ENCODE data around the gene TMEM167B.

Gene TMEM167B

GRCh38 chr1:109059026-109059425 lies 31.5 kb upstream of the TMEM167B start:
- Histone ChIP-seq H3K9me2 (replicated peaks; ENCODE audit: control insufficient read depth, low read length) (no peaks in the 10 kb centered on the region), H3K27me3 (ENCODE audit: control insufficient read depth, low read length) (no peaks in the 10 kb centered on the region), H3K4me1 (ENCODE audit: control insufficient read depth, low read length) (no peaks in the 10 kb centered on the region), H3K79me2 (ENCODE audit: control insufficient read depth, low read length) (no peaks in the 10 kb centered on the region), H3K4me2 (ENCODE audit: low read length) (no peak overlapping the region), H3K27ac (ENCODE audit: low read depth, low read length) (no peak overlapping the region), H3K9me3 (ENCODE audit: control insufficient read depth, insufficient read depth, low read length) (no peaks in the 10 kb centered on the region), H3K4me3 (ENCODE audit: low read length) (no peak overlapping the region), H3F3A (ENCODE audit: control insufficient read depth, insufficient read depth) (no peaks in the 10 kb centered on the region; the same call in 1 of the 2 replicates), H3K36me3 (ENCODE audit: control insufficient read depth, low read length) (no peaks in the 10 kb centered on the region), H4K20me1 (ENCODE audit: control insufficient read depth, insufficient read depth, low read depth, low read length) (no peaks in the 10 kb centered on the region)
- TF ChIP-seq EZH2phosphoT487 (IDR thresholded peaks at IDR 0.05; ENCODE audit: borderline replicate concordance, low read length) (no peak), CTCF (IDR thresholded peaks at IDR 0.05; ENCODE audit: low read depth, low read length, poor library complexity, severe bottlenecking) (no peak)

GRCh38 chr1:109060707-109061106 lies 29.9 kb upstream of the TMEM167B start:
- H3K36me3 ChIP-seq (ENCODE audit: control insufficient read depth, low read length) = no peaks in the 10 kb centered on the region
- no peaks in the 10 kb centered on the region for H3K79me2 ChIP-seq (ENCODE audit: control insufficient read depth, low read length)
- H3K9me3 ChIP-seq (ENCODE audit: control insufficient read depth, insufficient read depth, low read length) = no peaks in the 10 kb centered on the region

GRCh38 chr1:109061183-109061582 lies 29.4 kb upstream of the TMEM167B start:
- no peak overlapping the region for H3K27ac ChIP-seq (ENCODE audit: low read depth, low read length)
- no peaks in the 10 kb centered on the region for H3K9me3 ChIP-seq (ENCODE audit: control insufficient read depth, insufficient read depth, low read length)
- H3K4me2 ChIP-seq (ENCODE audit: low read length) = no peak overlapping the region
- no peaks in the 10 kb centered on the region for H3K36me3 ChIP-seq (ENCODE audit: control insufficient read depth, low read length)
- no peak overlapping the region for H3K4me3 ChIP-seq (ENCODE audit: low read length)
- H3F3A ChIP-seq (ENCODE audit: control insufficient read depth, insufficient read depth) = no peaks in the 10 kb centered on the region; the same call in 1 of the 2 replicates
- TF ChIP-seq EZH2phosphoT487 (IDR thresholded peaks at IDR 0.05; ENCODE audit: borderline replicate concordance, low read length) = no peak
- no peak for TF ChIP-seq CTCF (IDR thresholded peaks at IDR 0.05; ENCODE audit: low read depth, low read length, poor library complexity, severe bottlenecking)
- no peaks in the 10 kb centered on the region for H3K79me2 ChIP-seq (ENCODE audit: control insufficient read depth, low read length)
- no peaks in the 10 kb centered on the region for H3K4me1 ChIP-seq (ENCODE audit: control insufficient read depth, low read length)
- no peaks in the 10 kb centered on the region for H4K20me1 ChIP-seq (ENCODE audit: control insufficient read depth, insufficient read depth, low read depth, low read length)
- H3K9me2 ChIP-seq (replicated peaks; ENCODE audit: control insufficient read depth, low read length) = no peaks in the 10 kb centered on the region
- H3K27me3 ChIP-seq (ENCODE audit: control insufficient read depth, low read length) = no peaks in the 10 kb centered on the region

More at GRCh38 chr1:109060707-109061106, 29.9 kb upstream of the TMEM167B start:
- Histone ChIP-seq H3K4me1 (ENCODE audit: control insufficient read depth, low read length) (no peaks in the 10 kb centered on the region), H3K27ac (ENCODE audit: low read depth, low read length) (no peak overlapping the region), H3K4me3 (ENCODE audit: low read length) (no peak overlapping the region), H4K20me1 (ENCODE audit: control insufficient read depth, insufficient read depth, low read depth, low read length) (no peaks in the 10 kb centered on the region), H3K4me2 (ENCODE audit: low read length) (no peak overlapping the region), H3K9me2 (replicated peaks; ENCODE audit: control insufficient read depth, low read length) (no peaks in the 10 kb centered on the region), H3F3A (ENCODE audit: control insufficient read depth, insufficient read depth) (no peaks in the 10 kb centered on the region; the same call in 1 of the 2 replicates), H3K27me3 (ENCODE audit: control insufficient read depth, low read length) (no peaks in the 10 kb centered on the region)
- TF ChIP-seq CTCF (IDR thresholded peaks at IDR 0.05; ENCODE audit: low read depth, low read length, poor library complexity, severe bottlenecking) (no peak), EZH2phosphoT487 (IDR thresholded peaks at IDR 0.05; ENCODE audit: borderline replicate concordance, low read length) (no peak)

Data from DOHH2 (cell line).